GM23338 (cell line): ENCODE measurements around the gene GNAO1. TPM values are rescaled to one million over a fixed set of nuclear protein-coding genes. Genes with fewer than 3 reads are reported as not detected.

Source experiments
- ATAC-seq: fragments of 200-7000 bp; cut with Tn5 transposase; 3 replicates; pipeline ENCODE4 v1.9.1; 2020
- DNase-seq: peaks from one replicate; pipeline ENCODE4 v3.0.0-alpha.2; 2015; ENCODE audit warnings: low spot score
- H2AFZ ChIP-seq: fragments of 200-600 bp; sonication (generic); 2 replicates; pipeline ENCODE4 v1.8.0; 2016; ENCODE audit warnings: antibody characterized with exemption, mild to moderate bottlenecking, moderate library complexity
- H3F3A ChIP-seq: fragments of 200-600 bp; sonication (generic); replicated peaks from 2 replicates; pipeline ENCODE4 v1.8.0; 2017; ENCODE audit warnings: antibody characterized with exemption, mixed run types, low read depth
- H3K27ac ChIP-seq: fragments of 200-600 bp; sonication (generic); 2 replicates; pipeline ENCODE4 v1.6.1; 2016; ENCODE audit warnings: low read depth
- H3K27me3 ChIP-seq: fragments of 200-600 bp; sonication (generic); 2 replicates; pipeline ENCODE4 v1.8.0; 2016; ENCODE audit warnings: mild to moderate bottlenecking, mixed run types, moderate library complexity; ENCODE audit not compliant: insufficient read depth
- H3K36me3 ChIP-seq: fragments of 200-600 bp; sonication (generic); 2 replicates; pipeline ENCODE4 v1.8.0; 2016; ENCODE audit warnings: mild to moderate bottlenecking; ENCODE audit not compliant: insufficient read depth
- H3K4me1 ChIP-seq: fragments of 200-600 bp; sonication (generic); 2 replicates; pipeline ENCODE4 v1.8.0; 2016; ENCODE audit warnings: mild to moderate bottlenecking, moderate library complexity; ENCODE audit not compliant: insufficient read depth
- H3K4me2 ChIP-seq: fragments of 200-600 bp; sonication (generic); 2 replicates; pipeline ENCODE4 v1.7.1; 2017; ENCODE audit warnings: mixed run types
- H3K4me3 ChIP-seq: fragments of 200-600 bp; sonication (generic); 2 replicates; pipeline ENCODE4 v1.6.1; 2016; ENCODE audit warnings: mixed run types
- H3K79me2 ChIP-seq: fragments of 200-600 bp; sonication (generic); replicated peaks from 2 replicates; pipeline ENCODE4 v1.8.0; 2017; ENCODE audit warnings: mild to moderate bottlenecking; ENCODE audit not compliant: insufficient read depth
- H3K9me2 ChIP-seq: fragments of 200-600 bp; sonication (generic); 2 replicates; pipeline ENCODE4 v1.8.0; 2017; ENCODE audit not compliant: insufficient read depth
- H4K20me1 ChIP-seq: fragments of 200-600 bp; sonication (generic); replicated peaks from 2 replicates; pipeline ENCODE4 v1.8.0; 2017; ENCODE audit warnings: mild to moderate bottlenecking; ENCODE audit not compliant: insufficient read depth
- H3K27ac Mint-ChIP-seq: 2 replicates; pipeline ENCODE4 v1.8.0; 2020; ENCODE audit warnings: inconsistent platforms, mild to moderate bottlenecking, moderate library complexity, mixed read lengths
- H3K27me3 Mint-ChIP-seq: 3 replicates; pipeline ENCODE4 v1.8.0; 2022; ENCODE audit warnings: low read depth, mild to moderate bottlenecking, moderate library complexity, mixed read lengths, inconsistent platforms; ENCODE audit not compliant: insufficient read depth, poor library complexity
- H3K36me3 Mint-ChIP-seq: 3 replicates; pipeline ENCODE4 v1.8.0; 2021; ENCODE audit warnings: low read depth, mild to moderate bottlenecking, inconsistent platforms, moderate library complexity, mixed read lengths
- H3K4me1 Mint-ChIP-seq: 3 replicates; pipeline ENCODE4 v1.8.0; 2020; ENCODE audit warnings: mild to moderate bottlenecking, inconsistent platforms, mixed read lengths
- H3K4me3 Mint-ChIP-seq: 3 replicates; pipeline ENCODE4 v1.8.0; 2021; ENCODE audit warnings: moderate library complexity, mild to moderate bottlenecking, inconsistent platforms, mixed read lengths
- H3K9me3 Mint-ChIP-seq: 3 replicates; pipeline ENCODE4 v1.8.0; 2020; ENCODE audit warnings: moderate library complexity, mild to moderate bottlenecking, inconsistent platforms, mixed read lengths
- CREB1 ChIP-seq: fragments of 250-450 bp; sonication (Bioruptor Pico); IDR thresholded peaks from 2 replicates; pipeline ENCODE4 v1.5.0; 2020; ENCODE audit warnings: low read depth, mild to moderate bottlenecking, moderate library complexity
- CTCF ChIP-seq, 2 experiments: fragments of 200-600 bp in 1 of 2; sonication (generic) in 1 of 2; conservative IDR thresholded peaks; 2 replicates each; pipeline versions ENCODE4 v1.5.1 to v1.6.1; 2016 to 2017; ENCODE audit warnings: antibody characterized with exemption in 2 of 2, low read depth in 2 of 2, mild to moderate bottlenecking in 2 of 2, moderate library complexity in 1 of 2
- EZH2 ChIP-seq: fragments of 200-600 bp; sonication (generic); IDR thresholded peaks from one replicate; pipeline ENCODE4 v1.8.0; 2017; ENCODE audit warnings: antibody characterized with exemption, mild to moderate bottlenecking, low read depth; ENCODE audit not compliant: unreplicated experiment
- EZH2phosphoT487 ChIP-seq: fragments of 200-600 bp; sonication (generic); IDR thresholded peaks from one replicate; pipeline ENCODE4 v1.8.1; 2018; ENCODE audit warnings: antibody characterized with exemption; ENCODE audit not compliant: unreplicated experiment
- JUNB ChIP-seq: IDR thresholded peaks from one replicate; pipeline ENCODE4 v1.6.1; 2016; ENCODE audit warnings: antibody characterized with exemption; ENCODE audit not compliant: unreplicated experiment
- NANOG ChIP-seq: IDR thresholded peaks from 2 replicates; pipeline ENCODE4 v1.6.1; 2016; ENCODE audit warnings: antibody characterized with exemption, borderline replicate concordance
- POLR2AphosphoS5 ChIP-seq: IDR thresholded peaks from 2 replicates; pipeline ENCODE4 v1.6.1; 2016; ENCODE audit warnings: antibody characterized with exemption, low read depth
- STAT1 ChIP-seq: IDR thresholded peaks from one replicate; pipeline ENCODE4 v1.6.1; 2016; ENCODE audit warnings: antibody characterized with exemption; ENCODE audit not compliant: unreplicated experiment
- ZNF114 ChIP-seq: fragments of 250-450 bp; sonication (Bioruptor Pico); IDR thresholded peaks from 2 replicates; pipeline ENCODE4 v1.5.0; 2020; ENCODE audit warnings: mild to moderate bottlenecking, moderate library complexity
- ZNF331 ChIP-seq: fragments of 250-450 bp; sonication (Bioruptor Pico); IDR thresholded peaks from 2 replicates; pipeline ENCODE4 v1.5.0; 2020; ENCODE audit warnings: low read depth, mild to moderate bottlenecking, moderate library complexity
- ZNF462 ChIP-seq: fragments of 250-450 bp; sonication (Bioruptor Pico); IDR thresholded peaks from 2 replicates; pipeline ENCODE4 v1.5.0; 2020; ENCODE audit warnings: mild to moderate bottlenecking, moderate library complexity
- polyA plus RNA-seq: library from polyadenylated mRNA; unstranded; fragments of >200 nt; fragmentation: Nextera tagmentation; extraction: Ambion mirVana; gene quantifications from 2 replicates; pipeline ENCODE4 v1.2.1, GENCODE V29; 2016
- total RNA-seq: library from RNA; depleted of rRNA; stranded (reverse); fragments of >200 nt; shearing (Covaris generic); gene quantifications from 2 replicates; pipeline ENCODE4 v1.2.3, GENCODE V29; 2014
- TF ChIP-seq, protein P1 (sequence below): IDR thresholded peaks from one replicate; pipeline ENCODE4 v1.6.1; 2018; ENCODE audit warnings: antibody characterized with exemption; ENCODE audit not compliant: unreplicated experiment
- TF ChIP-seq, protein P2 (sequence below): IDR thresholded peaks from 2 replicates; pipeline ENCODE4 v1.6.1; 2016; ENCODE audit warnings: antibody characterized with exemption

Gene GNAO1
- total and polyA plus RNA-seq, 2 experiments from 2014 or later, result 6.5 to 24.8 TPM

GRCh38 chr16:56328276-56329022 lies 137.2 kb downstream of the GNAO1 start:
- Mint-ChIP-seq H3K36me3 (peaks cover 3% of the 10 kb centered on the region; the same call in 1 of the 3 replicates), H3K9me3 (no peaks in the 10 kb centered on the region), H3K27me3 (peaks cover 8% of the 10 kb centered on the region), H3K4me1 (no peaks in the 10 kb centered on the region; the same call in 2 of the 3 replicates), H3K27ac (no peak overlapping the region), H3K4me3 (no peak overlapping the region)
- no peak for ATAC-seq
- Histone ChIP-seq H3K9me2 (no peaks in the 10 kb centered on the region), H3K4me1 (no peaks in the 10 kb centered on the region), H3K79me2 (no peaks in the 10 kb centered on the region), H3K4me2 (no peak overlapping the region), H3K36me3 (no peaks in the 10 kb centered on the region), H4K20me1 (no peaks in the 10 kb centered on the region; the same call in 1 of the 2 replicates), H2AFZ (no peak overlapping the region), H3K4me3 (no peak overlapping the region), H3K27me3 (no peaks in the 10 kb centered on the region), H3K27ac (no peak overlapping the region), H3F3A (no peaks in the 10 kb centered on the region)
- DNase-seq, result no peak
- TF ChIP-seq ZNF114 (CRISPR knock-in tag) (no peak), ZNF331 (CRISPR knock-in tag) (no peak), STAT1 (no peak), POLR2AphosphoS5 (no peak), CREB1 (CRISPR knock-in tag) (no peak), CTCF (conservative IDR thresholded peaks at IDR 0.05; ENCODE audit: low read depth in 2 of 2) (no peak), NANOG (no peak), JUNB (no peak), EZH2 (no peak), ZNF462 (no peak), EZH2phosphoT487 (no peak)
- TF ChIP-seq, protein P1, sequence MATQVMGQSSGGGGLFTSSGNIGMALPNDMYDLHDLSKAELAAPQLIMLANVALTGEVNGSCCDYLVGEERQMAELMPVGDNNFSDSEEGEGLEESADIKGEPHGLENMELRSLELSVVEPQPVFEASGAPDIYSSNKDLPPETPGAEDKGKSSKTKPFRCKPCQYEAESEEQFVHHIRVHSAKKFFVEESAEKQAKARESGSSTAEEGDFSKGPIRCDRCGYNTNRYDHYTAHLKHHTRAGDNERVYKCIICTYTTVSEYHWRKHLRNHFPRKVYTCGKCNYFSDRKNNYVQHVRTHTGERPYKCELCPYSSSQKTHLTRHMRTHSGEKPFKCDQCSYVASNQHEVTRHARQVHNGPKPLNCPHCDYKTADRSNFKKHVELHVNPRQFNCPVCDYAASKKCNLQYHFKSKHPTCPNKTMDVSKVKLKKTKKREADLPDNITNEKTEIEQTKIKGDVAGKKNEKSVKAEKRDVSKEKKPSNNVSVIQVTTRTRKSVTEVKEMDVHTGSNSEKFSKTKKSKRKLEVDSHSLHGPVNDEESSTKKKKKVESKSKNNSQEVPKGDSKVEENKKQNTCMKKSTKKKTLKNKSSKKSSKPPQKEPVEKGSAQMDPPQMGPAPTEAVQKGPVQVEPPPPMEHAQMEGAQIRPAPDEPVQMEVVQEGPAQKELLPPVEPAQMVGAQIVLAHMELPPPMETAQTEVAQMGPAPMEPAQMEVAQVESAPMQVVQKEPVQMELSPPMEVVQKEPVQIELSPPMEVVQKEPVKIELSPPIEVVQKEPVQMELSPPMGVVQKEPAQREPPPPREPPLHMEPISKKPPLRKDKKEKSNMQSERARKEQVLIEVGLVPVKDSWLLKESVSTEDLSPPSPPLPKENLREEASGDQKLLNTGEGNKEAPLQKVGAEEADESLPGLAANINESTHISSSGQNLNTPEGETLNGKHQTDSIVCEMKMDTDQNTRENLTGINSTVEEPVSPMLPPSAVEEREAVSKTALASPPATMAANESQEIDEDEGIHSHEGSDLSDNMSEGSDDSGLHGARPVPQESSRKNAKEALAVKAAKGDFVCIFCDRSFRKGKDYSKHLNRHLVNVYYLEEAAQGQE, result no peak
- TF ChIP-seq, protein P2, sequence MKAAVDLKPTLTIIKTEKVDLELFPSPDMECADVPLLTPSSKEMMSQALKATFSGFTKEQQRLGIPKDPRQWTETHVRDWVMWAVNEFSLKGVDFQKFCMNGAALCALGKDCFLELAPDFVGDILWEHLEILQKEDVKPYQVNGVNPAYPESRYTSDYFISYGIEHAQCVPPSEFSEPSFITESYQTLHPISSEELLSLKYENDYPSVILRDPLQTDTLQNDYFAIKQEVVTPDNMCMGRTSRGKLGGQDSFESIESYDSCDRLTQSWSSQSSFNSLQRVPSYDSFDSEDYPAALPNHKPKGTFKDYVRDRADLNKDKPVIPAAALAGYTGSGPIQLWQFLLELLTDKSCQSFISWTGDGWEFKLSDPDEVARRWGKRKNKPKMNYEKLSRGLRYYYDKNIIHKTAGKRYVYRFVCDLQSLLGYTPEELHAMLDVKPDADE, result no peak
